T-cell (primary cell): Measurements from ENCODE around the gene TRIM36. TPM values are rescaled to one million over a fixed set of nuclear protein-coding genes. Genes with fewer than 3 reads are reported as not detected.

Experiments
- ATAC-seq, 4 experiments: fragments of 200-7000 bp in 3 of 4; fragments of 150-1000 bp in 1 of 4; cut with Tn5 transposase; replicated peaks in 1 of 4; 1 replicate in 3 of 4; 2 replicates in 1 of 4; pipeline ENCODE4 v1.10.0; 2021; ENCODE audit warnings: moderate library complexity in 3 of 4, mild to moderate bottlenecking in 2 of 4, moderate number of reproducible peaks in 1 of 4
- CTCF ChIA-PET, 2 donors: fragments of 300-600 bp; sonication (Branson Sonifier 250); formaldehyde crosslinking; loops; one replicate each; lab custom pipeline; 2022; ENCODE audit warnings: antibody characterized with exemption in 2 of 2; lab: Charles Lee
- POLR2A ChIA-PET, 2 donors: fragments of 300-600 bp; sonication (Branson Sonifier 250); formaldehyde crosslinking; loops; one replicate each; lab custom pipeline; 2022; ENCODE audit warnings: antibody characterized with exemption in 2 of 2; lab: Charles Lee
- DNase-seq, 35 experiments: peaks; one replicate each; pipeline versions ENCODE4 v3.0.0 to v3.0.0-alpha.2; 2013 to 2023
- H3K27ac ChIP-seq: one replicate; pipeline ENCODE4 v1.5.1; 2013; ENCODE audit warnings: low read length
- H3K27me3 ChIP-seq, 2 experiments: replicated peaks in 1 of 2; 1 replicate in 1 of 2; 2 replicates in 1 of 2; pipeline versions ENCODE4 v1.6.1 to v1.7.0; 2013; ENCODE audit warnings: low read length in 1 of 2, mixed read lengths in 1 of 2; ENCODE audit not compliant: control insufficient read depth in 2 of 2, insufficient read depth in 2 of 2; ENCODE audit errors: extremely low read depth in 1 of 2
- H3K36me3 ChIP-seq, 2 donors: 1 replicate in 1 of 2; 2 replicates in 1 of 2; pipeline versions ENCODE4 v1.6.1 to v1.7.0; 2013; ENCODE audit warnings: low read length in 1 of 2; ENCODE audit not compliant: control insufficient read depth in 2 of 2, insufficient read depth in 1 of 2; ENCODE audit errors: extremely low read depth in 1 of 2
- H3K4me1 ChIP-seq, 2 experiments: 1 replicate in 1 of 2; 2 replicates in 1 of 2; pipeline versions ENCODE4 v1.6.1 to v1.7.0; 2013; ENCODE audit warnings: low read length in 2 of 2, mixed read lengths in 1 of 2; ENCODE audit not compliant: insufficient read depth in 2 of 2, control insufficient read depth in 1 of 2; ENCODE audit errors: extremely low read depth in 1 of 2
- H3K4me3 ChIP-seq, 2 donors: 1 replicate in 1 of 2; 2 replicates in 1 of 2; pipeline versions ENCODE4 v1.5.1 to v1.7.0; 2013; ENCODE audit warnings: mild to moderate bottlenecking in 2 of 2, low read length in 1 of 2, moderate library complexity in 1 of 2; ENCODE audit not compliant: control insufficient read depth in 1 of 2; ENCODE audit errors: extremely low read depth in 1 of 2
- H3K9me3 ChIP-seq: 2 replicates; pipeline ENCODE4 v1.7.0; 2013
- H3K27ac Mint-ChIP-seq, 2 donors: one replicate each; pipeline ENCODE4 v1.8.0; 2020 to 2021; ENCODE audit warnings: mild to moderate bottlenecking in 2 of 2, mixed read lengths in 2 of 2
- H3K27me3 Mint-ChIP-seq, 2 donors: one replicate each; pipeline ENCODE4 v1.8.0; 2021 to 2022; ENCODE audit warnings: mixed read lengths in 2 of 2
- H3K36me3 Mint-ChIP-seq: one replicate; pipeline ENCODE4 v1.8.0; 2021; ENCODE audit warnings: mixed read lengths
- H3K4me1 Mint-ChIP-seq, 3 donors: one replicate each; pipeline ENCODE4 v1.8.0; 2020 to 2022; ENCODE audit warnings: mixed read lengths in 3 of 3, mild to moderate bottlenecking in 1 of 3
- H3K4me3 Mint-ChIP-seq, 3 donors: one replicate each; pipeline ENCODE4 v1.8.0; 2020 to 2022; ENCODE audit warnings: mild to moderate bottlenecking in 3 of 3, mixed read lengths in 3 of 3, moderate library complexity in 3 of 3
- H3K9me3 Mint-ChIP-seq, 3 donors: one replicate each; pipeline ENCODE4 v1.8.0; 2020 to 2022; ENCODE audit warnings: mixed read lengths in 3 of 3
- WGBS: methylation state at CpG from one replicate; pipeline ENCODE4 v1.1.5; 2013; ENCODE audit warnings: missing lambda C conversion rate; ENCODE audit not compliant: insufficient coverage; 5-methylcytosine and 5-hydroxymethylcytosine counted together
- total RNA-seq, 35 experiments: library from RNA in 6 of 35; stranded (reverse) in 6 of 35; fragments of 120-200 nt in 1 of 35; gene quantifications; one replicate each; pipeline versions ENCODE4 v1.2.1 to v1.2.4 and lab custom pipeline; 2013 to 2026

TRIM36 gene
- total RNA-seq, 5 donors from 2014 or later (not counting 1 experiment from before 2014, with no cell fraction given), result 0.26 to 0.53 (median 0.35) TPM; not detected in 2

DNA sequence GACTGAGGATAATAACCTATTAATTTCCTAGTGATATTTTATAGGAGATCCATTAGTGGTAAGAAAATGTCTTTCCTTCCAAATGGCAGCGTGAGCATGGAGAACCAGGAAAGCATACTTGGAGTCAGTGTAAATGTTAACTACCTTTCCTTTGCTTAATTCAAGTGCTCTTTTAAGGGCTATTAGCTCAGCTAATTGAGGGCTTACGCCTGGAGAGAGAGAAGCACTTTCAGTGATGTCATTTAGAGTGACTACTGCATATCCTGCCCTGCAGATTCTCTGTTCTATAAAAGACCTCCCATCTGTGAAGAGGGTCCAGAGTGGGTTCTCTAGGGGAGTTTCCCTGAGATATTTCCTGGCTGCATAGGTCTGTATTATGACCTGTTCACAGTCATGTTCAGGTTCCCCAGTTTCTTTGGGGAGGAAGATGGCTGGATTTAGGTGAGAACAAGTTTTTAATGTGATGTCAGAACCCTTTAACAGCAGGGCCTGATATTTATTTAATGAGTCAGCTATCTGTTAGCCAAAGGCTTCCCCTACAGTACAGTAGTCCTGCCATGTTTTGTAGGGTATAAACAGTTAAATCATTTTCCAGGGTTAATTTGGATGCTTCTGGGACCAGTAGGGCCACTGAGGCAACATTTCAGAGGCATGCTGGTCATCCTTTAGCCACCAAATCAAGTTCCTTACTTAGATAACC is 89.6 kb downstream of the TRIM36 start:
- no peaks in the 10 kb centered on the region for H3K9me3 ChIP-seq
- no peak overlapping the region for H3K4me3 Mint-ChIP-seq
- H3K4me3 ChIP-seq, result no peak overlapping the region
- ChIA-PET POLR2A (interaction anchor here in 1 of 2 donors (0.5 kb wide), 1 partner anchor 29 kb away, joined by 7 read pairs; no protein-coding TSS in a partner anchor), CTCF (no interaction called here)
- no peaks in the 10 kb centered on the region for H3K36me3 ChIP-seq
- H3K9me3 Mint-ChIP-seq, result peaks cover 0 to 3% (median 0%) of the 10 kb centered on the region in 3 donors
- WGBS, result 100% methylated on average over 1 of the region's 2 CpGs
- H3K4me1 ChIP-seq, result no peaks in the 10 kb centered on the region
- peaks cover 22 to 24% of the 10 kb centered on the region in 2 donors for H3K27me3 Mint-ChIP-seq
- DNase-seq (no peak), ATAC-seq (no peak)
- no peaks in the 10 kb centered on the region for H3K4me1 Mint-ChIP-seq
- no peaks in the 10 kb centered on the region for H3K36me3 Mint-ChIP-seq
- H3K27ac Mint-ChIP-seq, result no peak overlapping the region
- no peak overlapping the region for H3K27ac ChIP-seq
- peaks cover 0 to 3% of the 10 kb centered on the region in 2 experiments for H3K27me3 ChIP-seq

Other genes starting within 250 kb of the TRIM36 start
- 10 to 100 TPM; 35.0 to 45.6 (median 36.0) TPM for gene PGGT1B, start 93.0 kb upstream of the TRIM36 start, total RNA-seq
- gene CCDC112, start 126.7 kb upstream of the TRIM36 start, total RNA-seq, result 1 to 10 TPM; 3.0 to 7.4 (median 4.8) TPM